Neural progenitor cell (in vitro differentiated cells): ENCODE results near the gene UROD.

ENCODE experiments used
- EZH2 ChIP-seq: fragments of 200-600 bp; sonication (generic); IDR thresholded peaks from 2 replicates; pipeline ENCODE4 v1.6.1; 2017; ENCODE audit warnings: antibody characterized with exemption, mild to moderate bottlenecking, moderate library complexity
- EZH2phosphoT487 ChIP-seq: fragments of 200-600 bp; sonication (generic); IDR thresholded peaks from 2 replicates; pipeline ENCODE4 v1.6.1; 2017; ENCODE audit warnings: antibody characterized with exemption
- TF ChIP-seq, protein P1 (sequence below): fragments of 200-600 bp; sonication (generic); IDR thresholded peaks from 2 replicates; pipeline ENCODE4 v1.5.1; 2017; ENCODE audit warnings: antibody characterized with exemption, mild to moderate bottlenecking

DNA sequence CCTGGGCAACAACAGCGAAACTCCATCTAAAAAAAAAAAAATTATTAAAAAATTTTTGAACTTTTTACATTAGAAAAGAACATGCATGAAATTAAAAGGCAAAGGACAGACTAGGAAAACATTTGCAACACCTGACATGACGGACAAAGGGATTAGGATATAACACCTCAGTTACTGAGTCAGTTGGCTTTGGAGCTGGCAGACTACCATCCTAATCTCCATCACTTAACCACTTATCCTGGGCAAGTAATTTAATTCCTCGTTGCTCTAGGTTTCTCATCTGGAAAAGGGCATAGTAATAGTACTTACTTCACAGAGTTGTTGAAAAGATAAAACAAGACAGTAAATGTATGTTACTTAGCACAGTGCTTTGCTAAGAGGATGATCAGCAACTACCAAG, 12.8 kb upstream of the UROD start:
- TF ChIP-seq, protein P1, sequence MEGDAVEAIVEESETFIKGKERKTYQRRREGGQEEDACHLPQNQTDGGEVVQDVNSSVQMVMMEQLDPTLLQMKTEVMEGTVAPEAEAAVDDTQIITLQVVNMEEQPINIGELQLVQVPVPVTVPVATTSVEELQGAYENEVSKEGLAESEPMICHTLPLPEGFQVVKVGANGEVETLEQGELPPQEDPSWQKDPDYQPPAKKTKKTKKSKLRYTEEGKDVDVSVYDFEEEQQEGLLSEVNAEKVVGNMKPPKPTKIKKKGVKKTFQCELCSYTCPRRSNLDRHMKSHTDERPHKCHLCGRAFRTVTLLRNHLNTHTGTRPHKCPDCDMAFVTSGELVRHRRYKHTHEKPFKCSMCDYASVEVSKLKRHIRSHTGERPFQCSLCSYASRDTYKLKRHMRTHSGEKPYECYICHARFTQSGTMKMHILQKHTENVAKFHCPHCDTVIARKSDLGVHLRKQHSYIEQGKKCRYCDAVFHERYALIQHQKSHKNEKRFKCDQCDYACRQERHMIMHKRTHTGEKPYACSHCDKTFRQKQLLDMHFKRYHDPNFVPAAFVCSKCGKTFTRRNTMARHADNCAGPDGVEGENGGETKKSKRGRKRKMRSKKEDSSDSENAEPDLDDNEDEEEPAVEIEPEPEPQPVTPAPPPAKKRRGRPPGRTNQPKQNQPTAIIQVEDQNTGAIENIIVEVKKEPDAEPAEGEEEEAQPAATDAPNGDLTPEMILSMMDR: no peak
- no peak for TF ChIP-seq EZH2phosphoT487
- TF ChIP-seq EZH2: no peak
